ENCODE measurements around the gene TNNT3.

TNNT3 gene

GRCh38 chr11:1923201-1923956, 3.9 kb downstream of the TNNT3 start:
- no peak for ATAC-seq

- no peak for ATAC-seq
These were observed 4.7 kb downstream of the TNNT3 start for GRCh38 chr11:1924181-1924580.

GRCh38 chr11:1924646-1925372, 5.3 kb downstream of the TNNT3 start:
- ATAC-seq: no peak

GRCh38 chr11:1925373-1926155, 6.1 kb downstream of the TNNT3 start:
- ATAC-seq: no peak

- ATAC-seq: no peak
These were observed 6.9 kb downstream of the TNNT3 start for GRCh38 chr11:1926156-1927025.

GRCh38 chr11:1927026-1927847, 7.7 kb downstream of the TNNT3 start:
- ATAC-seq: no peak

GRCh38 chr11:1927848-1928469, 8.5 kb downstream of the TNNT3 start:
- ATAC-seq: no peak

GRCh38 chr11:1928470-1928890, 9.0 kb downstream of the TNNT3 start:
- no peak for ATAC-seq

- no peak for ATAC-seq
These were observed 9.5 kb downstream of the TNNT3 start for GRCh38 chr11:1928891-1929541.

GRCh38 chr11:1929621-1930461, 10.3 kb downstream of the TNNT3 start:
- ATAC-seq: no peak

- ATAC-seq: no peak
These were observed 10.9 kb downstream of the TNNT3 start for GRCh38 chr11:1930462-1930830.

- ATAC-seq: no peak
These were observed 12.0 kb downstream of the TNNT3 start for GRCh38 chr11:1931341-1932104.

GRCh38 chr11:1932105-1932480, 12.6 kb downstream of the TNNT3 start:
- ATAC-seq: no peak

- ATAC-seq: no peak
These were observed 13.2 kb downstream of the TNNT3 start for GRCh38 chr11:1932681-1933080.

- ATAC-seq: no peak
These were observed 14.2 kb downstream of the TNNT3 start for GRCh38 chr11:1933416-1934334.

- ATAC-seq: no peak
These were observed 15.0 kb downstream of the TNNT3 start for GRCh38 chr11:1934335-1935155.

Measured in activated CD4-positive, CD25-positive, alpha-beta regulatory T cell treated with anti-CD3 and anti-CD28 coated beads, Interleukin-2, amount 50 U/mL, for 24 hours (primary cell).